Transverse colon (tissue), 4 donors: ENCODE data around the gene ARHGEF26. TPM values are rescaled to one million over a fixed set of nuclear protein-coding genes. Genes with fewer than 3 reads are reported as not detected.
A peak's percentile ranks its signal among the peaks of the same experiment; 100 is the strongest.

Source experiments
- DNase-seq: peaks from one replicate; pipeline ENCODE4 v3.0.0-alpha.2; 2019
- H3K27ac ChIP-seq, 4 donors: fragments of 200-600 bp; sonication (generic); 2 replicates each; pipeline ENCODE4 v1.5.1; 2016 to 2018; ENCODE audit warnings: inconsistent platforms in 4 of 4
- H3K27me3 ChIP-seq: fragments of 200-600 bp; sonication (generic); 2 replicates; pipeline ENCODE4 v1.5.1; 2017; ENCODE audit warnings: inconsistent platforms
- H3K36me3 ChIP-seq, 4 donors: fragments of 200-600 bp; sonication (generic); 2 replicates each; pipeline ENCODE4 v1.5.1; 2017 to 2019; ENCODE audit warnings: inconsistent platforms in 4 of 4
- H3K4me1 ChIP-seq, 4 donors: fragments of 200-600 bp; sonication (generic); 2 replicates each; pipeline ENCODE4 v1.5.1; 2017 to 2020; ENCODE audit warnings: inconsistent platforms in 4 of 4
- H3K4me3 ChIP-seq, 4 donors: fragments of 200-600 bp; sonication (generic); 1 replicate in 1 of 4; 2 replicates in 3 of 4; pipeline versions ENCODE4 v1.5.1 to v1.6.1; 2017 to 2019; ENCODE audit warnings: inconsistent platforms in 4 of 4
- H3K9me3 ChIP-seq, 2 donors: fragments of 200-600 bp; sonication (generic); 2 replicates each; pipeline ENCODE4 v1.5.1; 2017 to 2019; ENCODE audit warnings: inconsistent platforms in 2 of 2
- CTCF ChIP-seq, 5 experiments: fragments of 200-600 bp in 3 of 5; fragments of 450-650 bp in 2 of 5; sonication (generic) in 3 of 5; IDR thresholded peaks; 1 replicate in 2 of 5; 2 replicates in 3 of 5; pipeline ENCODE4 v1.5.1; 2016 to 2017; ENCODE audit warnings: antibody characterized with exemption in 5 of 5, inconsistent platforms in 3 of 5, mild to moderate bottlenecking in 2 of 5, moderate library complexity in 1 of 5
- EP300 ChIP-seq: sonication (generic); formaldehyde crosslinking; IDR thresholded peaks from one replicate; pipeline ENCODE4 v1.6.1; 2017; ENCODE audit warnings: antibody characterized with exemption, low read depth
- POLR2A ChIP-seq: fragments of 450-650 bp; IDR thresholded peaks from one replicate; pipeline ENCODE4 v1.6.1; 2016; ENCODE audit warnings: antibody characterized with exemption, mild to moderate bottlenecking, moderate library complexity
- POLR2AphosphoS5 ChIP-seq, 3 donors: sonication (generic); formaldehyde crosslinking; IDR thresholded peaks; one replicate each; pipeline ENCODE4 v1.6.1; 2016; ENCODE audit warnings: antibody characterized with exemption in 3 of 3
- WGBS, 2 donors: methylation state at CpG; one replicate each; pipeline ENCODE4 v1.1.5; 2018; ENCODE audit warnings: low coverage in 1 of 2; 5-methylcytosine and 5-hydroxymethylcytosine counted together
- in situ Hi-C, 4 donors: fragments of 200-750 bp; cut with MboI; loops; one replicate each; pipeline versions ENCODE4 v1.15.0 to v1.15.1; 2017; ENCODE audit warnings: low sequenced_read_pairs in 3 of 4, low pct_ligation_motif_present in 1 of 4, low pct_unique_long_range_greater_than_20kb in 1 of 4
- intact Hi-C: fragments of 100-400 bp; cut with DNase I; formaldehyde crosslinking; loops from one replicate; pipeline ENCODE4 v1.15.1; 2023; ENCODE audit warnings: low total_unique reads
- total RNA-seq, 4 donors: library from RNA; depleted of rRNA; stranded (reverse); fragments of >200 nt; gene quantifications; one replicate each; pipeline ENCODE4 v1.1.0, GENCODE V29; 2016

Gene ARHGEF26
- total RNA-seq, 4 donors from 2014 or later, result 8.6 to 15.0 (median 13.2) TPM

GRCh38 chr3:154168998-154169795 lies 48.0 kb downstream of the ARHGEF26 start:
- no peak for DNase-seq
- intact Hi-C loops, result no loop called here
- in situ Hi-C loops, result no loop called here
- WGBS, 2 donors, result 61 to 63% methylated on average over 9 of the region's 9 CpGs
- Histone ChIP-seq H3K27me3 (no peaks in the 10 kb centered on the region), H3K4me3 (no peak overlapping the region), H3K36me3 (no peaks in the 10 kb centered on the region), H3K4me1 (peaks cover 0 to 5% (median 2%) of the 10 kb centered on the region in 4 donors), H3K9me3 (no peaks in the 10 kb centered on the region), H3K27ac (peak overlapping the region in 2 of 4 donors; percentile 1 to 13)
- TF ChIP-seq CTCF (IDR thresholded peaks at IDR 0.05) (no peak), EP300 (no peak), POLR2A (no peak), POLR2AphosphoS5 (IDR thresholded peaks at IDR 0.05) (no peak)

GRCh38 chr3:154169796-154170110 lies 48.6 kb downstream of the ARHGEF26 start:
- no peak overlapping the region for H3K4me3 ChIP-seq
- no peak for DNase-seq
- no peaks in the 10 kb centered on the region for H3K27me3 ChIP-seq
- WGBS, 2 donors, result 60 to 62% methylated on average over 1 of the region's 1 CpG
- intact Hi-C loops, result no loop called here
- H3K27ac ChIP-seq, result peak overlapping the region in 1 of 4 donors; percentile 1
- no peaks in the 10 kb centered on the region for H3K9me3 ChIP-seq
- TF ChIP-seq EP300 (peak; percentile 10), POLR2AphosphoS5 (IDR thresholded peaks at IDR 0.05) (no peak)
- in situ Hi-C loops, result no loop called here
- H3K4me1 ChIP-seq, result peaks cover 0 to 5% (median 2%) of the 10 kb centered on the region in 4 donors
- H3K36me3 ChIP-seq, result no peaks in the 10 kb centered on the region

GRCh38 chr3:154170300-154170699 lies 49.1 kb downstream of the ARHGEF26 start:
- intact Hi-C loops, result no loop called here
- Histone ChIP-seq H3K27me3 (no peaks in the 10 kb centered on the region), H3K27ac (no peak overlapping the region), H3K36me3 (no peaks in the 10 kb centered on the region), H3K4me1 (peaks cover 0 to 7% (median 2%) of the 10 kb centered on the region in 4 donors), H3K9me3 (no peaks in the 10 kb centered on the region), H3K4me3 (no peak overlapping the region)
- in situ Hi-C loops, result no loop called here
- no peak for DNase-seq
- no peak for TF ChIP-seq POLR2A
- no peak for TF ChIP-seq CTCF (IDR thresholded peaks at IDR 0.05)
- TF ChIP-seq POLR2AphosphoS5 (IDR thresholded peaks at IDR 0.05), result no peak
- TF ChIP-seq EP300, result no peak
- 100% methylated on average over 1 of the region's 1 CpG for WGBS, 2 donors

GRCh38 chr3:154175041-154175440 lies 53.9 kb downstream of the ARHGEF26 start:
- WGBS, 2 donors, result 48 to 55% methylated on average over 3 of the region's 3 CpGs
- no peak for DNase-seq
- H3K4me3 ChIP-seq, result no peak overlapping the region
- H3K27me3 ChIP-seq, result no peaks in the 10 kb centered on the region
- TF ChIP-seq POLR2A (no peak), POLR2AphosphoS5 (IDR thresholded peaks at IDR 0.05) (no peak), EP300 (no peak), CTCF (IDR thresholded peaks at IDR 0.05) (no peak)
- no peaks in the 10 kb centered on the region for H3K9me3 ChIP-seq
- in situ Hi-C loops, result no loop called here
- intact Hi-C loops, result no loop called here
- H3K27ac ChIP-seq, result no peak overlapping the region
- no peaks in the 10 kb centered on the region for H3K36me3 ChIP-seq
- H3K4me1 ChIP-seq, result peaks cover 0 to 13% (median 2%) of the 10 kb centered on the region in 4 donors
